OCI-LY3 (cell line): ENCODE results near the gene KDM4E.
"Not testable (repeated sequence)": the region's sequence is repeated elsewhere in the genome, so short reads cannot be mapped to it uniquely, and the experiment has no call there.

Experiments
- EZH2phosphoT487 ChIP-seq: fragments of 200-600 bp; shearing (Covaris generic); IDR thresholded peaks from 2 replicates; pipeline ENCODE4 v1.6.1; 2018; ENCODE audit warnings: antibody characterized with exemption, mixed run types, low read depth
- TF ChIP-seq, protein P1 (sequence below): fragments of 200-600, 300-600 bp; sonication (generic); IDR thresholded peaks from 2 replicates; pipeline ENCODE4 v1.5.1; 2014; ENCODE audit warnings: antibody characterized with exemption, low read length, low read depth

GRCh38 chr11:95037356-95038035 is 12.4 kb downstream of the KDM4E start:
- TF ChIP-seq, protein P1, sequence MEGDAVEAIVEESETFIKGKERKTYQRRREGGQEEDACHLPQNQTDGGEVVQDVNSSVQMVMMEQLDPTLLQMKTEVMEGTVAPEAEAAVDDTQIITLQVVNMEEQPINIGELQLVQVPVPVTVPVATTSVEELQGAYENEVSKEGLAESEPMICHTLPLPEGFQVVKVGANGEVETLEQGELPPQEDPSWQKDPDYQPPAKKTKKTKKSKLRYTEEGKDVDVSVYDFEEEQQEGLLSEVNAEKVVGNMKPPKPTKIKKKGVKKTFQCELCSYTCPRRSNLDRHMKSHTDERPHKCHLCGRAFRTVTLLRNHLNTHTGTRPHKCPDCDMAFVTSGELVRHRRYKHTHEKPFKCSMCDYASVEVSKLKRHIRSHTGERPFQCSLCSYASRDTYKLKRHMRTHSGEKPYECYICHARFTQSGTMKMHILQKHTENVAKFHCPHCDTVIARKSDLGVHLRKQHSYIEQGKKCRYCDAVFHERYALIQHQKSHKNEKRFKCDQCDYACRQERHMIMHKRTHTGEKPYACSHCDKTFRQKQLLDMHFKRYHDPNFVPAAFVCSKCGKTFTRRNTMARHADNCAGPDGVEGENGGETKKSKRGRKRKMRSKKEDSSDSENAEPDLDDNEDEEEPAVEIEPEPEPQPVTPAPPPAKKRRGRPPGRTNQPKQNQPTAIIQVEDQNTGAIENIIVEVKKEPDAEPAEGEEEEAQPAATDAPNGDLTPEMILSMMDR = not testable (repeated sequence)
- not testable (repeated sequence) for TF ChIP-seq EZH2phosphoT487
